Duodenal mucosa (tissue), 2 donors: Measurements from ENCODE around the gene SMC5.
"Not testable (repeated sequence)": the region's sequence is repeated elsewhere in the genome, so short reads cannot be mapped to it uniquely, and the experiment has no call there.

ENCODE experiments used
- H3K27ac ChIP-seq: one replicate; pipeline ENCODE4 v1.7.0; 2013; ENCODE audit warnings: low read depth, low read length
- H3K27me3 ChIP-seq, 2 donors: one replicate each; pipeline ENCODE4 v1.7.0; 2013; ENCODE audit warnings: low read length in 2 of 2, control low read depth in 1 of 2; ENCODE audit not compliant: insufficient read depth in 2 of 2, control insufficient read depth in 1 of 2
- H3K36me3 ChIP-seq, 2 donors: one replicate each; pipeline ENCODE4 v1.7.0; 2013; ENCODE audit warnings: low read length in 2 of 2, control low read depth in 1 of 2; ENCODE audit not compliant: insufficient read depth in 2 of 2, control insufficient read depth in 1 of 2
- H3K4me1 ChIP-seq, 2 donors: one replicate each; pipeline ENCODE4 v1.7.0; 2013; ENCODE audit warnings: low read length in 2 of 2, control low read depth in 1 of 2; ENCODE audit not compliant: insufficient read depth in 2 of 2, control insufficient read depth in 1 of 2
- H3K4me3 ChIP-seq, 2 donors: one replicate each; pipeline ENCODE4 v1.7.0; 2013; ENCODE audit warnings: low read length in 2 of 2, low read depth in 1 of 2
- H3K9ac ChIP-seq, 2 donors: one replicate each; pipeline ENCODE4 v1.7.0; 2013; ENCODE audit warnings: low read length in 2 of 2, low read depth in 1 of 2
- H3K9me3 ChIP-seq, 2 donors: one replicate each; pipeline ENCODE4 v1.7.0; 2013; ENCODE audit warnings: low read length in 2 of 2, control low read depth in 1 of 2; ENCODE audit not compliant: control insufficient read depth in 1 of 2

SMC5 gene

DNA sequence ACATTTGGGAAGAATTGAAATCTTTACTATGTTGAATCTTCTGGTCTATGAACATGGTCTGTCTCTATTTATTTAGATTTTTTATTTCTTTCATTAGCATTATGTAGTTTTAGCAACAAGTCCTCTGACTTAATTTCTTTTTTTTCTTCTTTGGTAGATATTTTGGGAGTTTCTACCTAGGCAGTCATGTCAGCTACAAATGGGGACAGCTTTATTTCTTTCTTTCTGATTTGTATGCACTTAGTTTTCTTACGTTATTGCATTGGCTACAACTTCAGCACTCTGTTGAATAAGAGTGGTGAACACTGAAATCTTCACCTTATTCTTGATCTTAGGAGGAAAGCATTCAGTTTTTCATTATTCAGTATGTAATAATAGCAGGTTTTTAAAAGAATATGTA lies 33.5 kb downstream of the SMC5 start:
- H3K27ac ChIP-seq, result no peak overlapping the region
- H3K4me3 ChIP-seq, result no peak overlapping the region
- H3K27me3 ChIP-seq, result no peaks in the 10 kb centered on the region
- peaks cover 3 to 13% of the 10 kb centered on the region in 2 donors for H3K9me3 ChIP-seq
- H3K4me1 ChIP-seq, result no peaks in the 10 kb centered on the region
- H3K36me3 ChIP-seq, result peaks cover 15 to 20% of the 10 kb centered on the region in 2 donors
- H3K9ac ChIP-seq, result no peak overlapping the region

DNA sequence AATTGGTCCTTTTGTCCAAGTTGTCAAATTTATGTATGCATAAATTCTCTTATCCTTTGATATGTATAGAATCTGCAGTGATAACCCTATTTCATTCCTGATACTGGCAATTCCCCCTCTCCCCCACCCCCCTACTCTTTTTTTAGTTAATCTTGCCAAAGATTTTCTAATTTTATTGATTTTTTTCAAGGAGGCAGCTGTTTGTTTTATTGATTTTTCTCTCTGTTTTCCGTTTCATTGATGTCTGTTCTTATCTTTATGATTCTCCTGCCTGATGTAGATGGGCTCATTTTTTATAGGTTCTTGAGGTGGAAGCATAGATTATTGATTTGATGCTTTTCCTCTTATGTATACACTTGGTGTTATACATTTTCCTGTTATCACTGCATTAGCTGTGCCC lies 34.4 kb downstream of the SMC5 start:
- no peaks in the 10 kb centered on the region for H3K27me3 ChIP-seq
- H3K36me3 ChIP-seq, result peaks cover 21 to 25% of the 10 kb centered on the region in 2 donors
- peaks cover 3 to 13% of the 10 kb centered on the region in 2 donors for H3K9me3 ChIP-seq
- H3K4me1 ChIP-seq, result no peaks in the 10 kb centered on the region
- no peak overlapping the region for H3K27ac ChIP-seq
- H3K4me3 ChIP-seq, result no peak overlapping the region
- no peak overlapping the region for H3K9ac ChIP-seq

DNA sequence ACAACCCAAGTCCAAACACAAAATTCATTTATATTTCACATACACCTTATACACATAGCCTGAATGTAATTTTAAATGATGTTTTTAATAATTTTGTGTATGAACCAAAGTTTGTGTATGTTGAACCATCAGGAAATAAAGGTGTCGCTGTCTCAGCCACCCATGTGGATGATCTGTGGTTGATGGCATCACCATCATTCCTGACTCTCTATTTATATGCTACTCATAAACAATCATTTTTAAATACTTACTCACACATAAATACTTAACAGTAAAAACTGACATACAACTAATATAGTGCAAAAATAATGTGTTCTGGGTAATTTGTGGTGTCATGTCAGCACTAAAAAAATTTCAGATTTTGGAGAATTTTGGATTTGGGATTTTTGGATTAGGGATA lies 38.4 kb downstream of the SMC5 start:
- Histone ChIP-seq H3K9me3 (peaks cover 3 to 4% of the 10 kb centered on the region in 2 donors), H3K27ac (no peak overlapping the region), H3K4me3 (no peak overlapping the region), H3K9ac (no peak overlapping the region), H3K36me3 (peaks cover 18 to 37% of the 10 kb centered on the region in 2 donors), H3K27me3 (no peaks in the 10 kb centered on the region), H3K4me1 (peaks cover 0 to 7% of the 10 kb centered on the region in 2 donors)

DNA sequence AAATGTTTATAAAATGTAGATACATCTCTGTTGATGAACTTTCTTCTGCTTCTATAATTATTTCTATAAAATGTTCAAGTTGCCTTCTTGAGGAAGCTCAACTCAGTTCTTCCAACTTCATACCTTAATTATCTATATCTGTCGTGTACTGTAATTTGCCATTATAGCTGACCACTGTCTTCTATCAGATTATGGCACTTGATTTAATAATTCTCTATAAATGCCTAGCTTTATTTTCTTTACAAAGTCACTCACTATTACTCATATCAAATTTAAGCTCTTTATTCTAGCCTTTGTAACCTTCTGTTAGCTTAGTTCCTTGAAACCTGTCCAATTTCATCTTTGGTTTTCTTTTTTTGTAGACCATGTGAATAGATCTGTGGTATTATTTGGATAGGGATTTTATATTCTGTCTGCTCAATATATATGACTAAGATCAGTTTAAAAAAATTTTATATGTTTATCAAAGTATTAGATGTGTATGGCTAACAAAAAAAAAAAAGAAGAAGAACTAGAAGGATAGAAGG lies 39.5 kb downstream of the SMC5 start:
- Histone ChIP-seq H3K27me3 (no peaks in the 10 kb centered on the region), H3K27ac (no peak overlapping the region), H3K4me3 (no peak overlapping the region), H3K36me3 (peaks cover 14 to 37% of the 10 kb centered on the region in 2 donors), H3K4me1 (peaks cover 0 to 7% of the 10 kb centered on the region in 2 donors), H3K9ac (no peak overlapping the region), H3K9me3 (no peaks in the 10 kb centered on the region)

GRCh38 chr9:70303268-70303667 lies 44.5 kb downstream of the SMC5 start:
- Histone ChIP-seq H3K9me3 (no peaks in the 10 kb centered on the region), H3K27ac (no peak overlapping the region), H3K36me3 (peaks cover 19 to 53% of the 10 kb centered on the region in 2 donors), H3K9ac (no peak overlapping the region), H3K4me1 (peaks cover 0 to 7% of the 10 kb centered on the region in 2 donors), H3K4me3 (no peak overlapping the region), H3K27me3 (no peaks in the 10 kb centered on the region)

- H3K36me3 ChIP-seq, result peaks cover 24 to 54% of the 10 kb centered on the region in 2 donors
- peaks cover 0 to 7% of the 10 kb centered on the region in 2 donors for H3K4me1 ChIP-seq
- H3K27ac ChIP-seq, result no peak overlapping the region
- H3K9ac ChIP-seq, result no peak overlapping the region
- H3K4me3 ChIP-seq, result no peak overlapping the region
- H3K9me3 ChIP-seq, result no peaks in the 10 kb centered on the region
- no peaks in the 10 kb centered on the region for H3K27me3 ChIP-seq
These were observed 46.0 kb downstream of the SMC5 start for GRCh38 chr9:70304810-70305209.

GRCh38 chr9:70315389-70315788 lies 56.6 kb downstream of the SMC5 start:
- no peaks in the 10 kb centered on the region for H3K4me1 ChIP-seq
- H3K27ac ChIP-seq, result no peak overlapping the region
- no peaks in the 10 kb centered on the region for H3K27me3 ChIP-seq
- H3K36me3 ChIP-seq, result peaks cover 3 to 54% of the 10 kb centered on the region in 2 donors
- no peak overlapping the region for H3K9ac ChIP-seq
- no peak overlapping the region for H3K4me3 ChIP-seq
- H3K9me3 ChIP-seq, result no peaks in the 10 kb centered on the region

DNA sequence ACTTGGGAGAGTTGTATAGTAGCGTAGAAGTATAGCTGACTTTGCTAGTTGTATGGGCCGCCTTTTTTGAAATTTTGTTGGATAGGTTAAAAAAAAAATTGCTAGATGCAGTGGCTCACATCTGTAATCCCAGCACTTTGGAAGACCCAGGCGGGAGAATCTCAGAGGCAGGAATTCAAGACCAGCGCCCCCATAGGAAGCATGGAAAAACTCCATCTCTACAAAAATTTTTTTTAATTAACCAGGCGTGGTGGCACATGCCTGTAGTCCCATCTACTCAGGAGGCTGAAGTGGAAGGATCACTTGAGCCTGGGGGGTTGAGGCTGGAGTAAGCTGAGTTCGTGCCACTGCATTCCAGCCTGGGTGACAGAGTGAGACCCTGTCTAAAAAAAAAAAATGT lies 59.2 kb downstream of the SMC5 start:
- no peaks in the 10 kb centered on the region for H3K4me1 ChIP-seq
- no peaks in the 10 kb centered on the region for H3K27me3 ChIP-seq
- H3K36me3 ChIP-seq, result peaks cover 6 to 51% of the 10 kb centered on the region in 2 donors
- H3K9me3 ChIP-seq, result no peaks in the 10 kb centered on the region
- H3K9ac ChIP-seq, result no peak overlapping the region
- no peak overlapping the region for H3K27ac ChIP-seq
- H3K4me3 ChIP-seq, result no peak overlapping the region

DNA sequence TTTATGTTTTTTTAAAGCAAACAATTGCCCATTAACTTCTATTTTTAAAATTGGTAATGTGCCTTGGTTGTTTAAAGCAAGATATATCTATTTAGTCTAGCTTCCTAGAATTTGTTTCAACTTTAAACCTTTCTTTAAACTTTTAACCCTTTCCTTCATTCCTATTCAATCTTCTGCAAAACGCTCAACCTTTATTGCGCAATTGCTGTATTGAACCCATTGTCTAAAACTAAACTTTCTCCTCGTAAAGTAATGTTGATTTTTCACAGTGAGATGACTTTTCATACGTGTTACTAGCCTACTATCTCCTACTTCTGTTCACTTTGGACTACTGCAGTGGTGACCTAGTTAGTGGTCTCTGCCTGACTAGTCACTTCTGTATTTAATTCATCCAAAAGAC lies 63.3 kb downstream of the SMC5 start:
- H3K27ac ChIP-seq, result no peak overlapping the region
- H3K9me3 ChIP-seq, result no peaks in the 10 kb centered on the region
- no peak overlapping the region for H3K9ac ChIP-seq
- H3K4me1 ChIP-seq, result no peaks in the 10 kb centered on the region
- no peaks in the 10 kb centered on the region for H3K27me3 ChIP-seq
- H3K4me3 ChIP-seq, result no peak overlapping the region
- H3K36me3 ChIP-seq, result peaks cover 7 to 60% of the 10 kb centered on the region in 2 donors

DNA sequence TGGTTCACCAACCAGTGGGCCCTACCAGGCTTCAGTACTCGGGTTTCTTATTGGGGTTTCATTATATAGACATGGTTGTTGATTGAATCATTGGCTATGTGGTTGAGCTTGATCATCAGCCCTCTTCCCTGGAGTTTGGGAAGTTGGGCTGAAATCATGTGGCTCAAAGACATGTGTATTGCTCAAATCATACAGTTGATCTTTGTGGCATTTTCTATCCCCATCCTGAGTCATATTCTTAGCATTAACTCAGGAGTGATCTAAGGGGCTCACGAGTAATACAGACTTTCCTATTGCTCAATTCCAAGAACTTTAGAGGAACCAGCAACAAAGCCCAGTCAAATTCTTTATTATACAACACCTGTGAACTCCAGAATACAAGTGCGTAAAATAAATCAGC lies 66.2 kb downstream of the SMC5 start:
- peaks cover 11 to 72% of the 10 kb centered on the region in 2 donors for H3K36me3 ChIP-seq

GRCh38 chr9:70328625-70329024 lies 69.8 kb downstream of the SMC5 start:
- not testable (repeated sequence) for H3K4me3 ChIP-seq, H3K9ac ChIP-seq, H3K4me1 ChIP-seq, H3K27me3 ChIP-seq, H3K9me3 ChIP-seq, H3K27ac ChIP-seq
- H3K36me3 ChIP-seq, result peaks cover 8 to 45% of the 10 kb centered on the region in 2 donors

More for the DNA sequence above, 66.2 kb downstream of the SMC5 start:
- Histone ChIP-seq H3K4me3 (no peak overlapping the region), H3K9ac (no peak overlapping the region), H3K9me3 (peaks cover 0 to 6% of the 10 kb centered on the region in 2 donors), H3K27ac (no peak overlapping the region), H3K27me3 (no peaks in the 10 kb centered on the region), H3K4me1 (no peaks in the 10 kb centered on the region)
